ENCODE results near the gene TEAD3.

Gene TEAD3

DNA sequence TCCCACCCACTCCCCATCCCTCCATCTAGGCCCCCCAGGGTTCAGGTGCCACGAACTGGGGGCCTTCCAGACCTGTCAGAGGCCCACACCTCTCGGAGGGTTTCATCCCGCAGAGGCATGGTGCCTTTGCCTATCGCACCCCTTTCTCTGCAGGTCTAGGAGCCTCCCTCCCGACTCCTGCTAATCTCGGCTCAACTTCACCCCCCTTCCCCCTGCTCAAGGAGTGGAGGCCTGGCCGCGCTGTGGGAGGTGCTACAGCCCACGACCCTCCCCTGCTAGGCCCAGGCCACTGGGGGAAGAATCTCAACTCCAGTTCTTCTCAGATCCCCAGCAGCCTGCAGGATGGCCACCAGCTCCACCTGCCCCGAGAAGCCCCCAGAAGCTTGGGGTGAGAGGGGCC is 15.9 kb upstream of the TEAD3 start, which contains the start of gene TULP1:
TSS of gene TULP1 (minus strand) at position 157 of the 400 bp plus-strand sequence. CDS start at position 119, 38 bp downstream.
- no peak for DNase-seq (ENCODE audit: low read depth)

DNA sequence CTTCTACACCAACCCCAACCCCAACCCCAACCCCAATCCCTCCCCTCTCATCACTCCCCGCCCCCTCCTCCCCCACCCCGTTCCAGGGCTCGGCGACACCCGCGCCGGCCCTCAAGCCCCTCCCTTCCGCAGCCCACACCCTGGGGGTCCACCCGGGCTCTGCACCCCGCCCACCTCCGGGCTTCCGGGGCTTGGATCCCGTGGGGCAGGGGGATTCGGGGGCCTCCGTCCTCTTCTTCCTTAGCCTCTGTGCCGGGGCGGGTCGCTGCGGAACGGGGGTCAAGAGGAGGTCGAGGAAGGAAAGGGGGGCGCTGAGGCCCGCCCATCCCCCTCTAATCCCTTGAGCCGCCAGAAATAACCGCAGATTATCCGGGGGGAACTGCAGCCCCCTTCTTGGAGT is 15.1 kb upstream of the TEAD3 start:
- no peak for DNase-seq (ENCODE audit: low read depth)

DNA sequence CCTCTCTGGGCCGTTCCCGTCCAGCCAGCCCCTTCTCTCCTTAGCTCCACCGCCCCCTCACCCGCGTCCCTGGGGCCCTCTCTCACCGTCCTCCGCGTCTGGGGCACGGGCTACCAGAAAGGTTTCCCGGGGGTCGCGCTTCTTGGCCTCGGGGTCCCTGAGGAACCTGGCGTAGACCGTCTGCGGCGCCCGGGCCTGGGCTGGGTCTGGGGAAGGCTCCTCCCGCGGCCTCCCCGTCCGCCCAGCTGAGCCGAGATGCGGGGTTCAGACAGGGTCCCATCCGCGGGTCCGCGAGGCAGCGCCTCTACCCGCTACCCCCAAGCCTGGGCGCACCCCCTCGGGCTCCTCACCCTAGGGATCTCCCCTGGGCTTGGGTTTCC is 14.7 kb upstream of the TEAD3 start:
- DNase-seq (ENCODE audit: low read depth), result no peak

DNA sequence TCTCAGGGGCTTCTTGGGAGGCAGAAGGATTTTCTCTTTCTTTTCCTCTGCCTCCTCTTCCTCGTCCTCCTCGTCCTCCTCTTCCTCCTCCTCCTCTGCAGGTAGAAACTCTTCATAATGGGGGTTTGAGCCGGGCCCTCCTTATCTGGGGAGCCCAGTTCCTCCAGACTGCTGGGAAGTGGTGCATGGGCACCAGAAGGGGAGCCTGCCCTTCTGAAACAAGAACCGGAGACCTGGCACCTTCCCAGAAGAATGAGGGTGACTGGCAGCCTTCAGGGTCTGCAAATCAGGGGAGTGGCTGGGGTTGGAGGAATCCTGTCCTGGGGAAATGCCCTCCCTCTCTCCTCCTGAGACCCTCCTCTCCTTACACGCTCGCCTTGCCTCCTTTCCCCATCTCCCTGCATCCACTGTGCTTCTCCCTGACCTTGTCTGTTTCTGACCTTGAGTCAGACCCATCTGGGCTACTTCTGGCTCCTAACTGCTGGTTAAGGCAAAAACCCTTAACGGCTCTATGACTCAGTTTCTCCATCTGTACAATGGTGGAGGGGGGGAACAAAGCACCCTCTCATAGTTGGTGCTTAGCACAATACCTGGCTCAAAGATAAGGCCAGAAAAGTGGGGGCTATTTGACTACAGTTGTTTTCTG is 14.2 kb upstream of the TEAD3 start:
- DNase-seq (ENCODE audit: low read depth), result no peak

DNA sequence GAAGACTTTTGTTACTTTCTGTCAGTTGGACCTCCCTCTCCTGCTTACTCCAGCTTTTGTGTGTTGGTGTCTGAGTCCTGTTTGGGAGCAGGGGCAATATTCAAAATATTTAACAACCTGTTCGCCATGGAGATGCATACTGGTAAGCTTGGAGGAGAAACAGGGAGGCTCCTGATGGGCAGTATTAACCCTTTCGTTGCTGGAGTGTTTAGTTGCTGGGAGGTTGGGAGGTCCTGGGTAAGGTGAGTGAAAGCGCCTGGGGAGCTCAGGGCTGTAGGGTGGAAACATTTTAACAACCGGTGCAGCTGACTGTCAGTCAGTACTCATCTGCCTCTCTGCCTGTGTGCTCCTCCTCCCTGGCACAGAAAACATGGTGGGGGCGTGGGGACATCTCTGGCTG is 11.7 kb upstream of the TEAD3 start:
- DNase-seq (ENCODE audit: low read depth), result no peak

DNA sequence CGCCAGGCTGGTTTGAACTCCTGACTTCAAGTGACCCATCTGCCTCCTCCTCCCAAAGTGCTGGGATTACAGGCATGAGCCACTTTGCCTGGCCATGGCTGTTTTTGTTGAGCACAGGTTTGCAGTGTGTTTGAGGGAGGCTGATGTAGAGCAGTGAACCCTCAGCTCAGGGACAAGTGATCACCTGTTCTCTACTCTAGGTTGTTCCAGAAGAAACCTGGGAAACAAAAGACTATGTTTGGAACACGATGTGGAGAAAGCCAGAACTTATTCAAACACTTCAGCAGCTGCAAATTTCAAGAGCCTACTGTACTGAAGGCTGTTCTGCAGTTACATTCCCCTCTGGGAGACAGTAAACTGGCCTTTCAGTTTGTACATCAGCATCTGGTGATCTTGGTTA is 11.1 kb upstream of the TEAD3 start:
- no peak for DNase-seq (ENCODE audit: low read depth)

DNA sequence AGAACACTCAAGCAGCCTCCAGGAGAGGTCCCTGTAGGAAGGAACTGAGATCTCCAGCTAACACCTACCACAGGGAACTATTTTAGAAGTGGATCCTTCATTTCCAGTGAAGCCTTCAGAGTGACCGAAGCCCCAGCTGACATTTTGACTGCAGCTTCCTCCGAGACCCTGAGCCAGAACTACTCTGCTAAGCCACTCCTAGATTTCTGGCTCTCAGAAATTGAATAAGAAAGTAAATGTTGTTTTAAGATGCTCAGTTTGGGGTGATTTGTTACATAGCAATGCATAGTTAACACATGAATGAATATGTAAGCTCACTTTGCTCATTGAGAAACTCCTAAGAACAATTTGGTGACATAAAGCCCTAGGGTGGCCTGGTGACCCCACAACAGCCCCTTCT is 10.3 kb upstream of the TEAD3 start:
- DNase-seq (ENCODE audit: low read depth), result no peak

DNA sequence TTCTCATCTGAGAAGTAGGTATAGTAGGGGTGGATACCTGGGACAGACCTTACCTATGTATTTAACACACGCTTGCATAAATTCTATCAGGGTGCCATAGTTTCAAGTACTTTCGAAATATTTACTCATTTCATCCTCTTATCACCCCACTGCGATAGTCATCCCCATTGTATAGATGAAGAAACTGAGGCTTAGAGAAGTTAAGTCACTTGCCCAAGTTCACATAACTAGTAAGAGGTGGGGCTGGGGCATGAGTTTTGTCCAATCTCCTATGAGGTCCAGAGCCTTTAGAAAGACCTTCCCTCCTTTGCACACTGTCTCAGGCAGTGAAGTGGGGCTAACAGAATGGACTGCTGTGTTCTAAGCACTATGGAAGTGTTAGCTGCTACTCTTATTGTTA is 9.7 kb upstream of the TEAD3 start:
- no peak for DNase-seq (ENCODE audit: low read depth)

DNA sequence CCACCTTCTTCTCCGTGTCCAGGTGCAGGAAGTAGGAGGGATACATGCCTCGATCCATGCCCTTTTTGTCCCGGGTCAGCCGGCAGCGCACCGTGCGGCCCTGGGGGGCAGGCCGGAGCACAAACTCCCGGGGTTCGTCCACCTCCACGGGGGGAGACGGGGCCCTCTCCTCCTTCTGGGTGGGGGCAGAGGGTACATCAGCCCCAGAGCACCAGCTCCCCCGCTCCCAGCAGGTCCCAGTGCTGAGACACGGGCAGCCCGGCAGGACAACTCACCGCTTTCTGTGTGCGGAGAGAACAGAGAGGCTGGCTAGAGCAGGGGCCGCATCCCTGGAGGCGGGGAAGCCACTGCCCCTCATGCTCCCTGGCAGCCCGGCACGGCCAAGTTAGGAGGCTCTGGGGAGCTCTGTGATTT is 9.1 kb upstream of the TEAD3 start:
- DNase-seq (ENCODE audit: low read depth), result no peak

DNA sequence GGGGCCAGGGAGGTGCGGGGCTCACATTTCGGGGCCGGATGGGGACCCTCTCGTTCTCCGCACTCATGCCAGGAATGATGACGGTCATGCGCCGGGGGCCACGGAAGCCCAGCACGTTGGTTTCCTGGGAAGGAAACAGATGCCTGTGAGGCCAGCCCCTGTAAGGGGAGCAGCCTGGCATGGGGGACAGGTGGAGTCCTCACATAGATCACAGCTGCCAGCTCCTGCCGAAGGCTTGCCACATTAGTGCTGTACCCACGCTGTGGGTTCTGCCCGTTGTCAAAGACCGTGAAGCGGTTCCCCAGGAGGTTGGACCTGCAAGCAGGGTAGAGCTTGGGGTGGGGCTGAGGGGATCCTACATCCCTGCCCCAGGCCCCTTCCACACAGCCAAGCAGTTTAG is 6.7 kb upstream of the TEAD3 start:
- no peak for DNase-seq (ENCODE audit: low read depth)

DNA sequence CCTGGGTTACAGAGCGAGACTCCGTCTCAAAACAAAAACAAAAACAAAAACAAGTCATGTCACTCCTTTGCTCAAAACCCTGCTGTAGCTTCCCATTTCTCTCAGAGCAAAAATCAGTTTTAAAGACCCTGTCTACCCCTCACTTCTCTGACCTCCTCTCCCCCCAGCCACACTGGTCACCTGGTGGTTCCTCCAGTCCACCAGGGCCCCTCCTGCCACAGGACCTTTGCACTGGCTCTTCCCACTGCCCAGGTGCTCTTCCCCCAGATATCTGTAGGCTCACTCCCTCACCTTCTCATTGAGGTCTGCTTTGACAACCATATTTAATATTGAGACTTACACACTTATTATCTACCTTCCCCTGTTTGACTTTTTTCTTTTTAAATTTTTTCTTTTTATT is 4.9 kb upstream of the TEAD3 start:
- no peak for DNase-seq (ENCODE audit: low read depth)

DNA sequence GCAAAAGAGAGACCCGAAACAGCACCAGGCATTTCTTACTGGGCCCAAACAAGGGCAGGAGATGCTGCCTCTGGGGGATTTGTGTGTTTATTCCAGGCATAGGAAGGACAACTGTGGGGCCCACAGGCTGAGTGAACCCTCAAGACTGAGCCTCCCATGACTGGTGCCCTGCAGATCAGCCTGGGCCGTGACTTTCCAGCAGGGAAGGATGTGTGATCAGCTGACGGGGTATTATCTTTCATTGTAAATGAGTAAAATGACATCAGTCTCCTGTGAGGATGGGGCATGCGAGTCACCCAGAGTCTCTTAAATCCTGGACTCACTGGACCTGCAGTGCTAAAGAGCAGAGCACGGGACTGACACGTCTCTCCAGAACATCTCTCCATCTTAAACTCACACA is 3.9 kb upstream of the TEAD3 start:
- DNase-seq (ENCODE audit: low read depth), result no peak

DNA sequence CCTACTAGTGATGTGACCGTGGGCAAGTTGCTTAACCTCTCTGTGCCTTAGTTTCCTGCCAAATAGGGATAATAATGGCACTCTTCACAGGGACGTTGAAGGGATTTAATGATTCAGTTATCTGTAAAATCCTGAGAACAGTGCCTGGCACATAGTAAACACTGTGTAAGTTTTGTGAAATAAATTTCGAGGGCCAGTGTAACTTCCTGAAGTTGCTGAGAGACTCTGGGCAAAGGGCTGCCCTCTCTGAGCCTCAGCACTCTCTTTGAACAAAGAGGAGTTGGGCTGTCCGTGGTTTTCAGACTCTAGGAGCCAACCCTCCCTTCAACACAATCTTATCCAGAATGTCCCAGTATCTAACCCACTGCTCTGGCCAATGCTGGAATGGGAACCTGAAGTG is 2.5 kb upstream of the TEAD3 start:
- no peak for DNase-seq (ENCODE audit: low read depth)

DNA sequence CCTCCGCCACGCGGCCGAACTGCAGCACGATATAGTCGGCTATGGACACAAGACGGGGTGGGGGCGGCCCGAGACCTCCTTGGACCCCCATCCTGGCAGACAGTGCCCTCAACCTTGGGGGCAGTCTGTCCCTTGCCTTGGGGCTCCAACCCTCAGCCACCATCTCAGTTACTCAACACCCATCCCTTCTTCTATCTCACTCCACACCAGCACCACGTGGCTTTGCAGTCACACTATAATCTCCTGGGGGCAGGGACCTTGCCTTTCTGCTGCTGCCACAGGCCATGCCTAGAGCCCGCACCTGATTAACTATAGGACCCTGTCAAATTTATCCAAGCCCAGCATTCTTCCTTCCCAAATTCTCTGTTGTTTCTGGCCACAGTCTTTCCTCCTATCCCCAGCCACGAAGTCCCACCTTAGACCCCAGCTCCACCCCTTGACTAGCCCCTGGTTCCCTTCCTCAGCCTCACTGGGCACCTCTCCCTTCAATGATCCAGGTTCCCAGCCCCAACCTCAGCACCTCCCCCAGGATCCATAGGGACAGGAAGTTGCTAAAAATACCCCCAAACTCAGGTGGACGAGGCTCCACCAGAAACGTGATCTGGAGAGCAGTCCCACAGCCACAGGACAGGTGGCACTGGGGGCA is 1.7 kb upstream of the TEAD3 start:
- DNase-seq (ENCODE audit: low read depth), result no peak

DNA sequence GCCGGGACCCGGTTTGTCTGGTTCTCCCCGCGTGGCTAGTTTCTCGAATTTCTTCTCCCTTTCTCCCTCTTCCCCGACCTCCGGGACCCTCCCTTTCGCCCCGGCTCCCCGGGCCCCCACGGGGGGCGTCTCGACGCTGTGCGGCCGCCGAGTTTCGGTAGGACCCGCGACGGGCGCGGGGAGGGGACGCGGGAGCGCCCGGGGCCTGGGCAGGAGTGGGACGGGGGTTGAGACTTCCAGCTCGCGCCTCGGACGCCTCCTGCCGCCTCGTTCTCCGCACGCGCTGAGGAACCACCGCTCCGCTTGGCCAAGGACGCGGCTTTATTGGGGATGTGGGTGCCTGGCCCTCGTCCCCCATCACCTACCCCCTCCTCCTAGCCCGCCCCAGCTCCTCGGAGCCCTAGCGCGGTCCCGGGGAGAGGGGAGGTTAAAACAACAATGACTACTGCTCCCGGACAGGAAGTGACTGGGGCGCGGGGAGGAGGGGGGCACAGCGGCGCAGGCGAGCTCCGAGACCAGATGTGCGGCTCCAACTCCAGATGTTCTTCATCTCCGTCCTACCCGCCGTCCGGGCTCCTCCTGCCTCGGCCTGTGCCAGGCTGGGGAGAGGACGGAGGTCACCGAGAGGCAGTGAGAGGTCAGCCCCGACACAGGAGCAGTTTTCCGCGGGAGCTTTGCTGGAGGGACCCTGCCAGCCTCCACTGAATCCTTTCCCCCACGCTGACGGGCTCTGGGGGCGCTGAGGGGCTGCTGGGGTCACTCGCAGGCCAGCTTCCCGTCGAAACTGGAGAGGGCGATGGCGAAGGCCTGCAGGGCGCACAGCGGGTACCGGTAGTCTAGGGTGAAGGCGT is 917 bp upstream of the TEAD3 start:
- DNase-seq (ENCODE audit: low read depth), result no peak

DNA sequence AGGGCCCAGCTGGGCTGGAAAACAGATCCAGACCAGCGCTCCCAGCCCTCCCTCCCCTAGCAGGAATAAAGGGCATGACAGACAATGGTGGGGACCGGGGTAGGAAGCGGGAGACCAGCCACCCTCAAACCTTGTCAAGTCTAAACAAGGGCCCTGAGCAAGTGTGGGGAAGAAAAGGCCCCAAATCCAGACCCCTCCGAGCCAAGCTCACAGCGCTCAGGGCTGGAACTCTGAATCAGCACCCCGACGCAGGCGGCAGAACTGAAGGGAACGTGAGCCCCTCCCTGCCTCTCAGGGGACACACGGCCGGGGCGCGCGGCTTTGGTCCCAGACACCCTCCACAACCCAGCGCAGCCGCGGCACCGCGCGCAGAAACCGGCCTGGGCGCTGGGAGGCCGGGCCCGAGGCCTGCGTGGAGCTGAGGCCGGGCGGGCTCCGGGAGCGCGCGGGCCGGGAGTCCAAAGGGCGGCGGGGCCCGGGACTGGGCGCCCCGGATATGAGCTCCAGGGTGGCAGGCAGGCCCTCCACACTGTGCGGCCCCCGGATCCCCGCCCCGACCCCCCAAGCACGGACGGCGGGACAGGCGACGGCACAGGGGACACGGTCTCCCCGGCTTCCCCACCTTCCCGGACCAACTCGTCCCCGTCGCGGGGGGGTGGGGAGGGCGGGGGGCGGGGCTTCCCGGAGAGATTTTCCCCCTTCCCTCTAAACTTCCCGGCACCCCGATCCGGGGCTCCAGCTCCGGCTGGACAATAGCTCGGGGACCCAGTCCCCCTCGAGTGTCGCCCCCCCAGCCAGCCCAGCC is 641 bp downstream of the TEAD3 start:
- no peak for DNase-seq (ENCODE audit: low read depth)

DNA sequence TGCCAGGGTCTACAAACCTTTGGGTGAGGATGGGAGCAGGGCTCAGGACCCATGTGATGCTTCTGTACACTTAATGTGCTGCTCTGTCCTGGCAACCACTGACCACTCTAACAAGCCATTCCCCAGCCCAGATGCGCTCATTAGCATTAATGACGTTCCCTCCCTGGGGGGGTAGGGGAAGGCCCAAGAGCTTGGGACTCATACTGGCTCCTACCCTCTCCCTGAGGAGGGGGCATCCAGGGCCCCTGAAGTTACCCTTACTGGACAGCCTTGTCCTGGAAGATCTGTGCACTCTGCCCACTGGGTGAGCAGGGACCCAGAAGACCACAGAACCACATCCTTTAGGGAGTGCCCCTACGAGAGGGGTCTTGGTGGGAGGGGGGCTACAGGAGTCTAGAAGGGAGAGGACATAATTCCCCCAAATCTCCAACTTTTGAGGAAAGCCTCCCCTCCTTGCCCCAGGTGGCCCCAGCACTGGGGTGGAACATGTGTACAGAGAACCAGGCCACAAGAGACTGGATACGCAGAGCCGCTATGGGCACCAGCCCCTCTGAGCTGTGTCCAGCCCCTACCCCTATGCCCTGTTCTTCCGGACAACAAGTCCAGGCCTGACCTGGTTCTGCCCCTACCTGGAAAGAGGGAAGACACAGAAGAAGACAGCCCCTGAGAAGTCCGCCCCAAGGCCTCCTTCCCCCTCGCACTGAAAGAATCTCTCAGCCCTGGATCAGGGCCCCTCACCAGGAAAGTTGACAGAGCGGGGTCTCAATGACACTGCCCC is 1.4 kb downstream of the TEAD3 start:
- no peak for DNase-seq (ENCODE audit: low read depth)

DNA sequence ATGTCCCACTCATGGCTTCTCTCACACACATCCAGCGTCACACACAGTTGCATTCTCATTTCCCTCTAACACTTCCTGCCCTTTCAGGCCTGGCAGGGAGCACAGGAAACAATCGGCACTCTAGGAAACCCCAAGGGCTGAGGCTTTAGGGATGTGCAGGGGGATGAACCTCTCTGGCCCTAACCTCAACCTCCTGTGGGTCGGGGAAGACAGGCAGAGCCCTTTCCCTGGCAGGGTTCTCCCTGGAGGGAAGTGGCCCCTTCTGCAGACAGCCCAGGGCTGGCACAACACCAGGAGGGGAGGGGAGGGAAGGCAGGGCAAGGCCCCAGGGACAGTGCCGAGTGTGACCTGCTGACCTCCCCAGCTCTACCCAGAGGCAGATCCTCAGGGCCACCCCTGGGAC is 2.7 kb downstream of the TEAD3 start:
- DNase-seq (ENCODE audit: low read depth), result no peak

DNA sequence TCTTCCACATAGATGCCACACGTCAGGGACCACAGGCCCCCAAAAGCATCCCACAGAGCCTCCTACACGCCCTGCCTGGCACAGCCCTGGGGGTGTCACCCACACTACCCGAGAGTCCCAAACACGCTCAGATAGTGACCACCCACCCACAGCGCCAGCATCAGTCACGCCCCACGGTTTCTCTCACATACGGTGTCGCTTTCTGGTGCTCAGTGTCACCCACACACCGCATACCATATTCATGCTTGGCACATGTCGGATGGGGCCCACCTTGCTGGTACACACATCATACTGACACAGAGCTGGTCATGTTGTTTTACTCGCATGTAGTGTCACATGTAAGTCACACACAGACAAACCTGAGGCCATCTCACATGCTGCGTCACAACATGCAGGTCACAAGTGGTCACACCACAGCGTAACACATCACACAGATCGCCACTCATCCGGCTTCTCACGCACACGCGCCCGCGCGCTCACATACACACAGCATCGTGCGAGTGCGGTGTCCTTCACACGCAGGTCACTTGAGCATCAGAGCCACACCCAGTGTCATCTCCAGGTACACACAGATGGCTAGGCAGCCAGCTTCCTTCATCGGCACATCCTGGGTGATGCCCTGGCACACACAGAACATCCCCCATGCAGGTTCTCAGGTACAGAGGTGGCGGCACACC is 3.4 kb downstream of the TEAD3 start:
- DNase-seq (ENCODE audit: low read depth), result no peak

DNA sequence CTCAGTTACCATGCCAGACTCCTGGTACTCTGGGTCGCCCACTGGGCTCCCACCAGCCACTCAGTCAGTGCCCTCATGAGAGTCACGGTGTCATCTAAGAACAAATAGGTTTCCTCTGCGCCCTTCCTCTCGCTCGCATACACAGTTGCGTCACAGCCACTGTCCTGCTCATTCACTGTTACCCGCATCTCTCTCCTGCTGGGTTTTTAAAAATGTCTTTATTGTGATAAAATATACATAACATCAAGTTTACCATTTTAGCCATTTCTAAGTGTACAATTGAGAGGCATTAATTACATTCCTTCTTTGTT is 4.0 kb downstream of the TEAD3 start:
- DNase-seq (ENCODE audit: low read depth), result no peak

DNA sequence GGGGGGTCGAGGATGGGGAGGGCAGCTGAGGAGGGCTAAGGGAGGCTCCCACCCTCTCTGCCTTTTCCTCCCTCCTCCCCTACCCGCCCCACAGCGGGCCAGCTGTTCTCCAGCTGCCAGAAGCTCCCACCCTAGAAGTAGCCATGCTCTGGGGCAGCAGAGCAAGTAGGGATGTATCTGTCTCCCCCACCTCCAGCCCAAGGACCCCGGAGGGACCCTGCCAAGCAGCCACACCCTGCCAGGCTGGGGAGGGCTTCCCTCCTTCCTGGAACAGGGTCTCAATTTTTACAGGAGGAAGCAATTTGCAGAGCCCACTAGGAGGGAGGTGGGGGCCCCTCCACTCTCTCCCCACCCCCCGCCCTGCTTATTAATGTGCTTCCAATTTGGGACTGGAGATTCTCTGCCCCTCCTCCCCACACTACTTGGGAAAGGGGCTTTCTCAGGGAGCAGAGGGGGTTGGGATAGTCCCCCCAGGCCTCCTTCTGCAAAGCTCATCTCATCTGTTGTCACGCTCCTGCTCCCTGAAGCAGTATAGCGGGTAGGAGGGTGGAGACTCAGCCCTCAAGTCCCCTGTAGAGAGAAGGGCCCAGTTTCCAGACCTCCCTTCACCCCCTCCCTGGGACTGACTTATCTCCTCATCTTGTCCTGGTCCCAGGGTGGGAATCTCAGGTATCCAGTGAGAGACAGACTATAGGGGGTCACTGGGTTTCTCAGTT is 4.5 kb downstream of the TEAD3 start:
- no peak for DNase-seq (ENCODE audit: low read depth)

All from GM04503 (cell line).